Neural cell (in vitro differentiated cells): ENCODE data around the gene GANC. TPM values are rescaled to one million over a fixed set of nuclear protein-coding genes. Genes with fewer than 3 reads are reported as not detected.

ENCODE experiments used
- H2AFZ ChIP-seq: fragments of 200-600, 300-800 bp; sonication (generic), shearing (Covaris generic); 2 replicates; pipeline ENCODE4 v1.6.0; 2014; ENCODE audit warnings: low read depth, mild to moderate bottlenecking, antibody characterized with exemption, low read length, moderate library complexity
- H3F3A ChIP-seq: fragments of 200-600 bp; shearing (Covaris generic); 2 replicates; pipeline ENCODE4 v1.6.1; 2016; ENCODE audit warnings: mild to moderate bottlenecking, moderate library complexity, mixed read lengths, antibody characterized with exemption, low read length; ENCODE audit not compliant: insufficient read depth, poor library complexity, severe bottlenecking
- H3K27ac ChIP-seq: fragments of 200-600, 300-800 bp; sonication (generic), shearing (Covaris generic); 2 replicates; pipeline ENCODE4 v1.5.1; 2014; ENCODE audit warnings: mild to moderate bottlenecking, low read length, moderate library complexity
- H3K27me3 ChIP-seq: fragments of 300-800, 200-600 bp; sonication (generic), shearing (Covaris generic); 2 replicates; pipeline ENCODE4 v1.6.0; 2014; ENCODE audit warnings: mild to moderate bottlenecking, low read depth, low read length, moderate library complexity; ENCODE audit not compliant: insufficient read depth
- H3K36me3 ChIP-seq: fragments of 300-800, 200-600 bp; sonication (generic), shearing (Covaris generic); 2 replicates; pipeline ENCODE4 v1.5.1; 2014; ENCODE audit warnings: mild to moderate bottlenecking, antibody characterized with exemption, low read length, moderate library complexity; ENCODE audit not compliant: insufficient read depth
- H3K4me2 ChIP-seq: fragments of 300-800, 200-600 bp; sonication (generic), shearing (Covaris generic); 2 replicates; pipeline ENCODE4 v1.6.0; 2014; ENCODE audit warnings: mild to moderate bottlenecking, low read length
- H3K4me3 ChIP-seq: fragments of 300-800, 200-600 bp; sonication (generic), shearing (Covaris generic); 2 replicates; pipeline ENCODE4 v1.5.1; 2014; ENCODE audit warnings: mild to moderate bottlenecking, low read length, moderate library complexity
- H3K79me2 ChIP-seq: fragments of 200-600 bp; shearing (Covaris generic); replicated peaks from 2 replicates; pipeline ENCODE4 v1.6.0; 2014; ENCODE audit warnings: mild to moderate bottlenecking, low read length, moderate library complexity; ENCODE audit not compliant: insufficient read depth
- H3K9ac ChIP-seq: fragments of 300-800, 200-600 bp; sonication (generic), shearing (Covaris generic); 2 replicates; pipeline ENCODE4 v1.6.1; 2016; ENCODE audit warnings: mild to moderate bottlenecking, low read length, mixed read lengths
- H3K9me2 ChIP-seq: fragments of 200-600 bp; shearing (Covaris generic); 2 replicates; pipeline ENCODE4 v1.6.1; 2016; ENCODE audit warnings: mild to moderate bottlenecking, low read length, mixed read lengths; ENCODE audit not compliant: insufficient read depth
- H3K9me3 ChIP-seq: fragments of 200-600, 300-800 bp; sonication (generic), shearing (Covaris generic); 2 replicates; pipeline ENCODE4 v1.6.1; 2016; ENCODE audit warnings: mild to moderate bottlenecking, mixed run types, low read length, moderate library complexity, mixed read lengths
- H4K20me1 ChIP-seq: fragments of 200-600 bp; shearing (Covaris generic); 2 replicates; pipeline ENCODE4 v1.6.1; 2016; ENCODE audit warnings: mild to moderate bottlenecking, mixed run types; ENCODE audit not compliant: insufficient read depth
- EP300 ChIP-seq: fragments of 450-650 bp; conservative IDR thresholded peaks from 2 replicates; pipeline ENCODE4 v1.6.1; 2014; ENCODE audit warnings: antibody characterized with exemption, mild to moderate bottlenecking, moderate library complexity; ENCODE audit not compliant: poor library complexity, severe bottlenecking
- EZH2 ChIP-seq: fragments of 200-600, 300-800 bp; shearing (Covaris generic), sonication (generic); IDR thresholded peaks from 2 replicates; pipeline ENCODE4 v1.6.1; 2014; ENCODE audit warnings: antibody characterized with exemption, low read length, borderline replicate concordance, mild to moderate bottlenecking; ENCODE audit not compliant: insufficient read depth, poor library complexity, severe bottlenecking
- MXI1 ChIP-seq: fragments of 450-650 bp; conservative IDR thresholded peaks from 2 replicates; pipeline ENCODE4 v1.6.1; 2014; ENCODE audit warnings: antibody characterized with exemption, mild to moderate bottlenecking; ENCODE audit not compliant: poor library complexity, severe bottlenecking
- POLR2AphosphoS5 ChIP-seq: IDR thresholded peaks from 2 replicates; pipeline ENCODE4 v1.6.1; 2012
- RAD21 ChIP-seq: fragments of 450-650 bp; conservative IDR thresholded peaks from 2 replicates; pipeline ENCODE4 v1.6.1; 2014; ENCODE audit warnings: antibody characterized with exemption, mild to moderate bottlenecking, moderate library complexity
- SMC3 ChIP-seq: fragments of 450-650 bp; conservative IDR thresholded peaks from 2 replicates; pipeline ENCODE4 v1.6.1; 2014; ENCODE audit warnings: antibody characterized with exemption, mild to moderate bottlenecking, moderate library complexity; ENCODE audit not compliant: poor library complexity
- TAF1 ChIP-seq: IDR thresholded peaks from 2 replicates; pipeline ENCODE4 v1.6.1; 2012; ENCODE audit warnings: low read depth
- polyA plus RNA-seq: library from polyadenylated mRNA; depleted of rRNA; stranded (reverse); fragments of >200 nt; gene quantifications from 2 replicates; pipeline ENCODE4 v1.2.3, GENCODE V29; 2014
- TF ChIP-seq, protein P1 (sequence below): IDR thresholded peaks from 2 replicates; pipeline ENCODE4 v1.6.1; 2012; ENCODE audit warnings: borderline replicate concordance
- TF ChIP-seq, protein P2 (sequence below): fragments of 450-650 bp; IDR thresholded peaks from 2 replicates; pipeline ENCODE4 v1.5.1; 2014; ENCODE audit warnings: antibody characterized with exemption, mild to moderate bottlenecking, moderate library complexity; ENCODE audit not compliant: poor library complexity, severe bottlenecking

Gene GANC
- polyA plus RNA-seq, 1 donor from 2014 or later = 6.0 TPM

DNA sequence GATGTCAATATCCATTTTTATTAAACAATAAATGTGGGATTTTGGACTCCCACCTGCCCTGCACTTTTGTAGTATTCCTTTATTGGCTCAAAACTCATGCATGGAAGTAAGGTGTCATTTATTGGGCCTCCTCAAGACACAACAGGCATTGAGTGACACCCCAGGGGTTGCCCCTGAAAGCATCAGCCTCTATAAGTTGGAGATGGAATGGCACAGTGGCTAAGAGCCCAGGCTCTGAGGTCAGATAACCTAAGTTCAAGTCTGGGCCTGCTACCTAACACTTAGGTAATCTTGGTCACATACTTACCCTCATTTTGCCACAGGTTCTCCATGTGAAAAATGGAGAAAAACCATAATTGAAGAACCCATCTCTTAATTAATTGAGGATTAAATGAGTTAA is 90.9 kb downstream of the GANC start:
- H3K79me2 ChIP-seq = no peaks in the 10 kb centered on the region
- no peak overlapping the region for H3K9ac ChIP-seq
- H4K20me1 ChIP-seq = no peaks in the 10 kb centered on the region
- no peaks in the 10 kb centered on the region for H3K27me3 ChIP-seq
- no peak overlapping the region for H3K4me2 ChIP-seq
- H3K36me3 ChIP-seq = no peaks in the 10 kb centered on the region
- H3K9me3 ChIP-seq = no peaks in the 10 kb centered on the region
- no peak overlapping the region for H2AFZ ChIP-seq
- no peaks in the 10 kb centered on the region for H3K9me2 ChIP-seq
- H3K4me3 ChIP-seq = no peak overlapping the region
- TF ChIP-seq, protein P1, sequence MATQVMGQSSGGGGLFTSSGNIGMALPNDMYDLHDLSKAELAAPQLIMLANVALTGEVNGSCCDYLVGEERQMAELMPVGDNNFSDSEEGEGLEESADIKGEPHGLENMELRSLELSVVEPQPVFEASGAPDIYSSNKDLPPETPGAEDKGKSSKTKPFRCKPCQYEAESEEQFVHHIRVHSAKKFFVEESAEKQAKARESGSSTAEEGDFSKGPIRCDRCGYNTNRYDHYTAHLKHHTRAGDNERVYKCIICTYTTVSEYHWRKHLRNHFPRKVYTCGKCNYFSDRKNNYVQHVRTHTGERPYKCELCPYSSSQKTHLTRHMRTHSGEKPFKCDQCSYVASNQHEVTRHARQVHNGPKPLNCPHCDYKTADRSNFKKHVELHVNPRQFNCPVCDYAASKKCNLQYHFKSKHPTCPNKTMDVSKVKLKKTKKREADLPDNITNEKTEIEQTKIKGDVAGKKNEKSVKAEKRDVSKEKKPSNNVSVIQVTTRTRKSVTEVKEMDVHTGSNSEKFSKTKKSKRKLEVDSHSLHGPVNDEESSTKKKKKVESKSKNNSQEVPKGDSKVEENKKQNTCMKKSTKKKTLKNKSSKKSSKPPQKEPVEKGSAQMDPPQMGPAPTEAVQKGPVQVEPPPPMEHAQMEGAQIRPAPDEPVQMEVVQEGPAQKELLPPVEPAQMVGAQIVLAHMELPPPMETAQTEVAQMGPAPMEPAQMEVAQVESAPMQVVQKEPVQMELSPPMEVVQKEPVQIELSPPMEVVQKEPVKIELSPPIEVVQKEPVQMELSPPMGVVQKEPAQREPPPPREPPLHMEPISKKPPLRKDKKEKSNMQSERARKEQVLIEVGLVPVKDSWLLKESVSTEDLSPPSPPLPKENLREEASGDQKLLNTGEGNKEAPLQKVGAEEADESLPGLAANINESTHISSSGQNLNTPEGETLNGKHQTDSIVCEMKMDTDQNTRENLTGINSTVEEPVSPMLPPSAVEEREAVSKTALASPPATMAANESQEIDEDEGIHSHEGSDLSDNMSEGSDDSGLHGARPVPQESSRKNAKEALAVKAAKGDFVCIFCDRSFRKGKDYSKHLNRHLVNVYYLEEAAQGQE = no peak
- TF ChIP-seq SMC3 (no peak), EZH2 (no peak), MXI1 (no peak)
- TF ChIP-seq, protein P2, sequence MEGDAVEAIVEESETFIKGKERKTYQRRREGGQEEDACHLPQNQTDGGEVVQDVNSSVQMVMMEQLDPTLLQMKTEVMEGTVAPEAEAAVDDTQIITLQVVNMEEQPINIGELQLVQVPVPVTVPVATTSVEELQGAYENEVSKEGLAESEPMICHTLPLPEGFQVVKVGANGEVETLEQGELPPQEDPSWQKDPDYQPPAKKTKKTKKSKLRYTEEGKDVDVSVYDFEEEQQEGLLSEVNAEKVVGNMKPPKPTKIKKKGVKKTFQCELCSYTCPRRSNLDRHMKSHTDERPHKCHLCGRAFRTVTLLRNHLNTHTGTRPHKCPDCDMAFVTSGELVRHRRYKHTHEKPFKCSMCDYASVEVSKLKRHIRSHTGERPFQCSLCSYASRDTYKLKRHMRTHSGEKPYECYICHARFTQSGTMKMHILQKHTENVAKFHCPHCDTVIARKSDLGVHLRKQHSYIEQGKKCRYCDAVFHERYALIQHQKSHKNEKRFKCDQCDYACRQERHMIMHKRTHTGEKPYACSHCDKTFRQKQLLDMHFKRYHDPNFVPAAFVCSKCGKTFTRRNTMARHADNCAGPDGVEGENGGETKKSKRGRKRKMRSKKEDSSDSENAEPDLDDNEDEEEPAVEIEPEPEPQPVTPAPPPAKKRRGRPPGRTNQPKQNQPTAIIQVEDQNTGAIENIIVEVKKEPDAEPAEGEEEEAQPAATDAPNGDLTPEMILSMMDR = no peak
- no peak overlapping the region for H3K27ac ChIP-seq
- no peaks in the 10 kb centered on the region for H3F3A ChIP-seq

DNA sequence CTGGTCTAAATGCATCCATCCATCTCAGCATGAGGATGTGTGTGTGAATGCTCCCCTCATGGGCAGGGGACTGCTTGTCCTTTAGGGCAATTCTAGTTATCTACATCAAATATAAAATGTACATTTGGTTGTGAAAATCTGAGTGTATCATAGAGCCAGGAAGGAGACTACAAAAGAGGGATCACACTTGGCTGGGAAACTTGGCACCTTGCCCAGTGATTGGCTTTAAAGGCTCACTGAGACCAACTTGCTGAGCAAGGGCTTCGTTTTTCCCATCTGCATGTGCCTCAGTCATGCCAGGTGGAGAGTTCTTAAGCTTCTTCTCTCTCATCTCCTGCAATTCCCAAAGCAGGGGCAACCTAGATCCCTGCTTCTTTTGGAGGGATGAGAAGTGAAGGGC is 91.5 kb downstream of the GANC start:
- TF ChIP-seq EP300 = no peak
- TF ChIP-seq MXI1 = no peak
- TF ChIP-seq, protein P2 = no peak
- TF ChIP-seq SMC3 = no peak
- no peak for TF ChIP-seq RAD21
- TF ChIP-seq POLR2AphosphoS5 = no peak
- TF ChIP-seq EZH2 = no peak
- no peak for TF ChIP-seq TAF1
- TF ChIP-seq, protein P1 = no peak
- H3K36me3 ChIP-seq = no peaks in the 10 kb centered on the region
- no peaks in the 10 kb centered on the region for H3F3A ChIP-seq
- H3K4me2 ChIP-seq = no peak overlapping the region
- no peak overlapping the region for H2AFZ ChIP-seq
- H3K27me3 ChIP-seq = no peaks in the 10 kb centered on the region
- no peaks in the 10 kb centered on the region for H3K9me2 ChIP-seq
- H3K9me3 ChIP-seq = no peaks in the 10 kb centered on the region
- H4K20me1 ChIP-seq = no peaks in the 10 kb centered on the region
- no peaks in the 10 kb centered on the region for H3K79me2 ChIP-seq
- H3K27ac ChIP-seq = no peak overlapping the region
- H3K9ac ChIP-seq = no peak overlapping the region
- no peak overlapping the region for H3K4me3 ChIP-seq
